WTC11 (cell line): ENCODE results near the gene SLC5A5. TPM values are rescaled to one million over a fixed set of nuclear protein-coding genes. Genes with fewer than 3 reads are reported as not detected.

Experiments used
- ATAC-seq: fragments of 200-7000 bp; cut with Tn5 transposase; 2 replicates; pipeline ENCODE4 v1.10.0; 2021; ENCODE audit warnings: mild to moderate bottlenecking, moderate library complexity
- CTCF ChIA-PET: fragments of 300-600 bp; sonication (Branson Sonifier 250); formaldehyde crosslinking; loops from one replicate; lab custom pipeline; 2021; ENCODE audit warnings: antibody characterized with exemption; lab: Charles Lee
- POLR2A ChIA-PET: fragments of 350-600 bp; sonication (Branson Sonifier 250); formaldehyde crosslinking; loops from one replicate; lab custom pipeline; 2021; ENCODE audit warnings: antibody characterized with exemption; lab: Charles Lee
- DNase-seq: peaks from one replicate; pipeline ENCODE4 v3.0.0; 2021; ENCODE audit warnings: low spot score
- H3K27ac Mint-ChIP-seq: 2 replicates; pipeline ENCODE4 v1.8.0; 2021; ENCODE audit warnings: mixed read lengths
- H3K27me3 Mint-ChIP-seq: 2 replicates; pipeline ENCODE4 v1.8.0; 2021; ENCODE audit warnings: low read depth, mild to moderate bottlenecking, moderate library complexity, mixed read lengths
- H3K36me3 Mint-ChIP-seq: 2 replicates; pipeline ENCODE4 v1.8.0; 2021; ENCODE audit warnings: mixed read lengths
- H3K4me1 Mint-ChIP-seq: 2 replicates; pipeline ENCODE4 v1.8.0; 2022; ENCODE audit warnings: mixed read lengths
- H3K4me3 Mint-ChIP-seq: 2 replicates; pipeline ENCODE4 v1.8.0; 2021; ENCODE audit warnings: mild to moderate bottlenecking, moderate library complexity, mixed read lengths
- H3K9me3 Mint-ChIP-seq: 2 replicates; pipeline ENCODE4 v1.8.0; 2021; ENCODE audit warnings: mixed read lengths
- ATF1 ChIP-seq: sonication (generic); formaldehyde crosslinking; IDR thresholded peaks from 2 replicates; pipeline ENCODE4 v1.8.1; 2023; ENCODE audit warnings: mild to moderate bottlenecking, moderate library complexity, missing genetic modification reagents
- CREB1 ChIP-seq: sonication (generic); formaldehyde crosslinking; IDR thresholded peaks from 2 replicates; pipeline ENCODE4 v1.8.0; 2023; ENCODE audit warnings: mild to moderate bottlenecking, missing genetic modification reagents
- FOXK1 ChIP-seq: sonication (generic); formaldehyde crosslinking; IDR thresholded peaks from 2 replicates; pipeline ENCODE4 v1.8.0; 2022; ENCODE audit warnings: mild to moderate bottlenecking, moderate library complexity, missing genetic modification reagents
- FOXP1 ChIP-seq: sonication (generic); formaldehyde crosslinking; IDR thresholded peaks from 2 replicates; pipeline ENCODE4 v1.8.0; 2022; ENCODE audit warnings: missing genetic modification reagents, mild to moderate bottlenecking, moderate library complexity, borderline replicate concordance
- FOXP4 ChIP-seq: sonication (generic); formaldehyde crosslinking; IDR thresholded peaks from 2 replicates; pipeline ENCODE4 v1.8.0; 2022; ENCODE audit warnings: mild to moderate bottlenecking, missing genetic modification reagents
- HMGA2 ChIP-seq: fragments of 250-450 bp; sonication (Bioruptor Pico); IDR thresholded peaks from 2 replicates; pipeline ENCODE4 v1.4.0; 2021; ENCODE audit warnings: mild to moderate bottlenecking, moderate library complexity
- MAX ChIP-seq: sonication (generic); formaldehyde crosslinking; IDR thresholded peaks from 2 replicates; pipeline ENCODE4 v1.8.0; 2022; ENCODE audit warnings: mild to moderate bottlenecking, missing genetic modification reagents
- MLX ChIP-seq: sonication (generic); formaldehyde crosslinking; IDR thresholded peaks from 2 replicates; pipeline ENCODE4 v1.8.1; 2023; ENCODE audit warnings: mild to moderate bottlenecking, missing genetic modification reagents, moderate library complexity
- NFYB ChIP-seq: sonication (generic); formaldehyde crosslinking; conservative IDR thresholded peaks from 2 replicates; pipeline ENCODE4 v1.8.0; 2022; ENCODE audit warnings: low read depth, missing genetic modification reagents
- PRDM15 ChIP-seq: sonication (generic); formaldehyde crosslinking; IDR thresholded peaks from 2 replicates; pipeline ENCODE4 v1.8.0; 2022; ENCODE audit warnings: missing genetic modification reagents
- RORB ChIP-seq: fragments of 250-450 bp; sonication (Bioruptor Pico); IDR thresholded peaks from 2 replicates; pipeline ENCODE4 v1.9.0; 2021; ENCODE audit warnings: mild to moderate bottlenecking
- SOX15 ChIP-seq: fragments of 250-450 bp; sonication (Bioruptor Pico); IDR thresholded peaks from 2 replicates; pipeline ENCODE4 v1.9.0; 2021; ENCODE audit warnings: mild to moderate bottlenecking
- SP1 ChIP-seq: sonication (generic); formaldehyde crosslinking; conservative IDR thresholded peaks from 2 replicates; pipeline ENCODE4 v1.8.1; 2022; ENCODE audit warnings: missing genetic modification reagents
- TP53 ChIP-seq: sonication (generic); formaldehyde crosslinking; IDR thresholded peaks from 2 replicates; pipeline ENCODE4 v1.8.1; 2023; ENCODE audit warnings: mild to moderate bottlenecking, missing genetic modification reagents
- USF1 ChIP-seq: sonication (generic); formaldehyde crosslinking; IDR thresholded peaks from 2 replicates; pipeline ENCODE4 v1.8.0; 2022; ENCODE audit warnings: mild to moderate bottlenecking, missing genetic modification reagents
- USF2 ChIP-seq: sonication (generic); formaldehyde crosslinking; IDR thresholded peaks from 2 replicates; pipeline ENCODE4 v1.8.1; 2023; ENCODE audit warnings: mild to moderate bottlenecking, missing genetic modification reagents, moderate library complexity
- ZBTB43 ChIP-seq: sonication (generic); formaldehyde crosslinking; IDR thresholded peaks from 2 replicates; pipeline ENCODE4 v1.8.1; 2023; ENCODE audit warnings: mild to moderate bottlenecking, missing genetic modification reagents
- ZNF138 ChIP-seq: sonication (generic); formaldehyde crosslinking; conservative IDR thresholded peaks from 2 replicates; pipeline ENCODE4 v1.8.1; 2022; ENCODE audit warnings: mild to moderate bottlenecking, moderate library complexity, missing genetic modification reagents
- ZNF423 ChIP-seq: fragments of 250-450 bp; sonication (Bioruptor Pico); IDR thresholded peaks from 2 replicates; pipeline ENCODE4 v2.1.2; 2022; ENCODE audit warnings: mild to moderate bottlenecking, moderate library complexity
- ZSCAN18 ChIP-seq: fragments of 250-450 bp; sonication (Bioruptor Pico); IDR thresholded peaks from 2 replicates; pipeline ENCODE4 v2.1.2; 2022; ENCODE audit warnings: mild to moderate bottlenecking, moderate library complexity
- total RNA-seq: library from RNA; stranded (reverse); gene quantifications from 3 replicates; pipeline ENCODE4 v1.2.3, GENCODE V29; 2021

The SLC5A5 gene
- total RNA-seq, 1 experiment from 2014 or later, result 2.5 TPM

- Mint-ChIP-seq H3K36me3 (no peaks in the 10 kb centered on the region), H3K27me3 (peaks cover 67% of the 10 kb centered on the region), H3K9me3 (no peaks in the 10 kb centered on the region), H3K27ac (no peak overlapping the region), H3K4me3 (peak overlapping the region; percentile 87), H3K4me1 (peaks cover 8% of the 10 kb centered on the region)
- ChIA-PET POLR2A (interaction anchor here (2.0 kb wide), 2 partner anchors 11 to 18 kb away, joined by 6 to 11 read pairs; partner anchors contain the start of gene RPL18A), CTCF (interaction anchor here (0.7 to 3.2 kb wide), 11 partner anchors 11 to 235 kb away, joined by 3 to 31 read pairs (median 5); partner anchors contain the start of genes CCDC124 and RPL18A)
- DNase-seq (no peak), ATAC-seq (no peak)
- TF ChIP-seq USF2 (CRISPR knock-in tag) (no peak), TP53 (CRISPR knock-in tag) (no peak), ZSCAN18 (CRISPR knock-in tag) (no peak), SP1 (CRISPR knock-in tag) (peak; percentile 41; the same call in 1 of the 2 replicates), FOXP4 (CRISPR knock-in tag) (0 out of 2 replicates have a peak, but pooled peaks have one; percentile 29), ZNF423 (peak; percentile 10; the same call in 1 of the 2 replicates), FOXK1 (CRISPR knock-in tag) (0 out of 2 replicates have a peak, but pooled peaks have one; percentile 20), MAX (0 out of 2 replicates have a peak, but pooled peaks have one; percentile 37)
Measured at GRCh38 chr19:17841371-17841809, 30.4 kb upstream of the SLC5A5 start.

GRCh38 chr19:17841810-17842662 lies 29.7 kb upstream of the SLC5A5 start:
- peaks cover 63% of the 10 kb centered on the region for H3K27me3 Mint-ChIP-seq
- peak; percentile 92 for ATAC-seq
- TF ChIP-seq FOXP1 (CRISPR knock-in tag), result peak; percentile 77
- TF ChIP-seq TP53 (CRISPR knock-in tag), result no peak
- TF ChIP-seq MLX, result no peak
- no peak for TF ChIP-seq RORB (CRISPR knock-in tag)
- 0 out of 2 replicates have a peak, but pooled peaks have one; percentile 35 for TF ChIP-seq ZBTB43 (CRISPR knock-in tag)
- 0 out of 2 replicates have a peak, but pooled peaks have one; percentile 30 for TF ChIP-seq PRDM15
- no peak for TF ChIP-seq SOX15
- 0 out of 2 replicates have a peak, but pooled peaks have one; percentile 67 for TF ChIP-seq ZNF138 (CRISPR knock-in tag)
- 0 out of 2 replicates have a peak, but pooled peaks have one; percentile 9 for TF ChIP-seq USF1 (CRISPR knock-in tag)
- TF ChIP-seq ATF1 (CRISPR knock-in tag), result no peak
- no peak for TF ChIP-seq NFYB (CRISPR knock-in tag)
- TF ChIP-seq HMGA2, result no peak
- TF ChIP-seq FOXK1 (CRISPR knock-in tag), result peak; percentile 32; the same call in 1 of the 2 replicates
- peak; percentile 77 for TF ChIP-seq CREB1 (CRISPR knock-in tag)

More at GRCh38 chr19:17841810-17842662, 29.7 kb upstream of the SLC5A5 start:
- Mint-ChIP-seq H3K4me3 (peak overlapping the region; percentile 87), H3K9me3 (no peaks in the 10 kb centered on the region), H3K27ac (no peak overlapping the region), H3K36me3 (no peaks in the 10 kb centered on the region), H3K4me1 (peaks cover 4% of the 10 kb centered on the region)
- CTCF ChIA-PET, result interaction anchor here (0.7 to 3.2 kb wide), 10 partner anchors 10 to 236 kb away, joined by 3 to 31 read pairs (median 5); partner anchors contain the start of genes CCDC124 and RPL18A
- DNase-seq, result peak; percentile 99
- POLR2A ChIA-PET, result interaction anchor here (0.5 to 2.0 kb wide), 4 partner anchors 11 to 271 kb away, joined by 4 to 11 read pairs (median 6); partner anchors contain the start of gene RPL18A
